K562 treated with DMSO at 1 percent for 48 hours (cell line): ENCODE measurements around the gene TBXT. TPM values are rescaled to one million over a fixed set of nuclear protein-coding genes. Genes with fewer than 3 reads are reported as not detected.

Experiments
- total RNA-seq: library from RNA; unstranded; fragments of 300-600 nt; gene quantifications from 2 replicates; pipeline ENCODE4 v1.2.3, GENCODE V29; 2022; ENCODE audit warnings: low replicate concordance; ENCODE audit errors: extremely low read depth

The TBXT gene
- not detected in 2 replicates for total RNA-seq

DNA sequence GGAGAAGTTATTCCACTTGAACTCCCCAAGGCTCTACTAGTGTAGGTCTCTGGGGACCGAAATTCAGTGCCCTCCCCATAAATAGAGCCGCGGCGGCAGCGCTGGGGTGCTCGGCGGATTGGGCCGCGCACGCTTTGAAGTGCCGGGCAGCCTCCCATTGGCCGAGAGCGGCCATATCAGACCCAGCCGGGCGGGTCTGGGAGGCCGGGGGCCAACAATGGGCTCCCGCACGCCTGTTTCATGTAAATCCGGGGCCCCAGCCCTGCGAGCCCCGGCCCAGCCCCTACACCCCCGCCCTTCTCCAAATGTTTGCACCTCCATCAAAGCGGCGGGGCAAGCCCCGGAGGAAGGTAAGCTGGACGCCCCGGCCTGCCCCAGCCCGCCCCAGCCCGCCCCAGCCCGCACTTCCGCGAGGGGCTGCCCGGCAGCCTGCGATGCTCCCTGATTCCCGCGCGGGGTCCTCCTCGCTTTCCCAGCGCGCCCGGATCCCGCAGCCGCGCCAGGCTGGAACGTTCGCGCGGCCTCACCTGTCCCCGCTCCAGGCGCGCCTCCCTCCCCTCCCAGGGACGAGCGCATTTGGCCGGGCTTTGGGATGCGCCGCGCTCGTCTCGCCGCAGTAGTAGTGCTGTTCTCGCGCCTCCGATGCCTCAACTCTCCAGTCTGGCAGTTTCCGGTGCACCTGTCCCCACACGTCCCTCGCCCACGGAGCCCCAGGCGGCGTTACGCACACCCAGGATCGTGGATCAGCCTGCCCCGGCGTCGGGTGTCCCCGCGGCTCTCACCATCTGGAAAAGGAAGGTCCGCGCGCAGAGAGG lies at the start of gene TBXT:
Gene TBXT, minus strand, starts transcription at position 51 of the 815 bp plus-strand sequence. CDS start 260 bp downstream, outside the sequence.

Other genes starting within 250 kb of the TBXT start
- not detected in 2 replicates for gene PRR18, start 140.5 kb upstream of the TBXT start, total RNA-seq
- gene SFT2D1, start 174.7 kb upstream of the TBXT start, total RNA-seq: not detected in 2 replicates
- not detected in 2 replicates for gene MPC1, start 215.1 kb upstream of the TBXT start, total RNA-seq